ENCODE data around the gene KRTAP10-12.

The KRTAP10-12 gene

DNA sequence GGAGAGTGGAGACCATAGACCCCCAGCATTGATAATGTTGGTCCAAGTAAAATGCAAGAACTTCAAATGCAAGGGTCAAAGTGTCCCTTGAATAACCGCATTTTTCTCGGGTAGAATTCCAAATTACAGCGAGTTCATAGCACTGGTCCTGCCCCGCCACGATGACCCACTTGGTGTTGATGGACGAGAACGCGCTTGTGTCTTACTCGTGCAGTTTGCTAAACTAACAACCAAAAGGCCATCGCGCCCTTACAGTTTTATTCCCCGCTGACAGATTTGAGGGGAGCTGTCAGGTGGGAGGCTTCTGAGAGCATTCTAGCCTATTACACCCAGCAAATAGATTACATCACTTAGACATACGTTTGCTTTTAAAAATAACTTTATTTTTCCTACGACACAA, 31.7 kb downstream of the KRTAP10-12 start:
- Histone ChIP-seq H3K4me3 (no peak overlapping the region), H3K36me3 (ENCODE audit: insufficient read depth, low read length) (peaks cover 45% of the 10 kb centered on the region), H3K9ac (ENCODE audit: insufficient read length) (no peak overlapping the region), H3K27ac (no peak overlapping the region), H3K9me3 (ENCODE audit: low read depth, low read length) (no peaks in the 10 kb centered on the region)
- DNase-seq (ENCODE audit: low read depth, low spot score), result no peak
- TF ChIP-seq POLR2AphosphoS5 (IDR thresholded peaks at IDR 0.05; ENCODE audit: borderline replicate concordance, low read depth, low read length) (no peak), FOXP2 (optimal IDR thresholded peaks at IDR 0.05; ENCODE audit: control extremely low read depth, extremely low read length, insufficient read depth) (no peak), EZH2 (IDR thresholded peaks at IDR 0.05) (no peak)

DNA sequence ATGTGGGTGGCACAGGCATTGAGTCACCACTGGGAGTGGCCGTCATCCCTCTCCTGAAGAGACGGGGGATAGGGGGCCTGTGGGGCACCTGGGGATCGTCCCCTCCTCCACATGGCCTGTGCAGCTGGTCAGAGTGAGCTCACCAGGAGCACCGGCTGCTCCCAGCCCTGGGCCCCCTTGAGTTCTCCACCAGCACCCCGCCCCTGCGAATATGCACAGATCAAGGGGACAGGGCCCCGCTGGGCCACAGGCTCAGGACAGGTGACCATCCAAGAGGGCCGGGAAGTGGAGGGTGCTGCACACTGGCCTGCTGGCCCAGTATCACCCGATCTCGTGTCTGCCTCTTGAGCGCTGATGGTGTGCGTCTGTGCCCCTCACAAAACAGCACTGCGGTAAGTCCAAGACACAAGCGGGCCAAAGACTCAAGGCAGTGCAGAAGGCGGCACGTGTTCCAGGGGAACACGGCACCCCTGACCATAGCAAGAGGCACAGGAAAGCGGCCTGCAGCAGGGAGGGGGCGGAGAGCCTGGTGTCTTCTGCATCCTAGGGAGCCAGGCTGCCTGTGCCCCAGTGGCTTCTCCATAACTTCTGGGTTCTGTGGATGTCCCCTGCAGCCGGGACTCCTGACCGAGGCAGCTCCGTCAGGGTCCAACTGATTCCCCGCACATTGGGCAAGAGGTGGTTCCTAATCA, 32.5 kb downstream of the KRTAP10-12 start:
- Histone ChIP-seq H3K36me3 (ENCODE audit: insufficient read depth, low read length) (peaks cover 46% of the 10 kb centered on the region), H3K9me3 (ENCODE audit: low read depth, low read length) (no peaks in the 10 kb centered on the region), H3K4me3 (no peak overlapping the region), H3K9ac (ENCODE audit: insufficient read length) (no peak overlapping the region), H3K27ac (no peak overlapping the region)
- DNase-seq (ENCODE audit: low read depth, low spot score), result no peak
- TF ChIP-seq FOXP2 (optimal IDR thresholded peaks at IDR 0.05; ENCODE audit: control extremely low read depth, extremely low read length, insufficient read depth) (no peak), POLR2AphosphoS5 (IDR thresholded peaks at IDR 0.05; ENCODE audit: borderline replicate concordance, low read depth, low read length) (no peak), EZH2 (IDR thresholded peaks at IDR 0.05) (no peak)

GRCh38 chr21:44730028-44730395, 33.0 kb downstream of the KRTAP10-12 start:
- H3K9ac ChIP-seq (ENCODE audit: insufficient read length), result no peak overlapping the region
- TF ChIP-seq POLR2AphosphoS5 (IDR thresholded peaks at IDR 0.05; ENCODE audit: borderline replicate concordance, low read depth, low read length) (no peak), EZH2 (IDR thresholded peaks at IDR 0.05) (no peak), FOXP2 (optimal IDR thresholded peaks at IDR 0.05; ENCODE audit: control extremely low read depth, extremely low read length, insufficient read depth) (no peak)
- no peak for DNase-seq (ENCODE audit: low read depth, low spot score)
- H3K9me3 ChIP-seq (ENCODE audit: low read depth, low read length), result no peaks in the 10 kb centered on the region
- H3K36me3 ChIP-seq (ENCODE audit: insufficient read depth, low read length), result peaks cover 46% of the 10 kb centered on the region
- no peak overlapping the region for H3K4me3 ChIP-seq
- H3K27ac ChIP-seq, result no peak overlapping the region

- Histone ChIP-seq H3K9ac (ENCODE audit: insufficient read length) (no peak overlapping the region), H3K9me3 (ENCODE audit: low read depth, low read length) (no peaks in the 10 kb centered on the region), H3K4me3 (no peak overlapping the region), H3K27ac (0 out of 2 replicates have a peak overlapping the region, but pooled peaks have one; percentile 33), H3K36me3 (ENCODE audit: insufficient read depth, low read length) (peaks cover 57% of the 10 kb centered on the region)
- no peak for DNase-seq (ENCODE audit: low read depth, low spot score)
- TF ChIP-seq FOXP2 (optimal IDR thresholded peaks at IDR 0.05; ENCODE audit: control extremely low read depth, extremely low read length, insufficient read depth), result no peak
- no peak for TF ChIP-seq EZH2 (IDR thresholded peaks at IDR 0.05)
- TF ChIP-seq POLR2AphosphoS5 (IDR thresholded peaks at IDR 0.05; ENCODE audit: borderline replicate concordance, low read depth, low read length), result no peak
Measured at GRCh38 chr21:44730951-44731579, 34.1 kb downstream of the KRTAP10-12 start.

DNA sequence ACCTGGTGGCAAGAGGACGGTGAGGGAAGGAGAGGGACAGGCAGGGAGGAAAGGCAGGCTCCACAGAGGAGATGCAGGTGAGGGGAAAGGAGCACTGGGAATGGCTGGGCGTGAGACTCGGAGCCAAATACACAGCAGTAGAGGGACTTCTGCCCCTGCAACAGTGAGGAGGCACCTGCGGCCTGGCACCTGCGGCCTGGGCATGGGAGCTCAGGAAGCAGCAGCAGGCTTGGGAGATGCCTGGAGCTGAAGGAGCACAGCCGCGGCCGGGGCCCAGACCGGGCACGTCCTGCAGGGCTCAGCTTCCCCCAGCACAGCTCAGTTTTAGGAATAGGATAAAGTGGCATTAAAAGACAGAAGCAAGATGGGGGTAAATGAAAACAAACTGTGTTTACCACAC, 35.3 kb downstream of the KRTAP10-12 start:
- H3K9ac ChIP-seq (ENCODE audit: insufficient read length), result no peak overlapping the region
- 0 out of 2 replicates have a peak overlapping the region, but pooled peaks have one; percentile 21 for H3K27ac ChIP-seq

DNA sequence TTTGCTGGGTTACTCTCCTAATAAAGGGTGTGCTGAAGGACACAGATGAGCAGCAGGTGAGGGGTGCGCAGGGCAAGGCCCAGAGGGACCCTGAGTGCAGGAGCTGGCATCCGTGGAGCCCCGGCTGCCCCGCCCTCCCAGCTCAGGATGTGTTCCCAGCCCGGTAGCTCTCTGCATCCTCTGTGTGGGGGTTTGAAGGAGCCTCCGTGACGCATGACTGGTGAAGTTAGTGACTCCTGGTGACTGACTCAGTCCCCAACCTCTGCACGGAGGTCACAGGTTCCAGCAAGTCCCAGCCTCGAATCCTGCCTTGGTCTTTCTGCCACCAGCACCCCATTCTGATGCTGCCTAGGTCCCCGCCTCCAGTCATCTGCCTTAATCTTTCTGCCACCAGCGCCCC, 36.0 kb downstream of the KRTAP10-12 start:
- Histone ChIP-seq H3K4me3 (no peak overlapping the region), H3K9me3 (ENCODE audit: low read depth, low read length) (no peaks in the 10 kb centered on the region), H3K27ac (no peak overlapping the region), H3K36me3 (ENCODE audit: insufficient read depth, low read length) (peaks cover 71% of the 10 kb centered on the region), H3K9ac (ENCODE audit: insufficient read length) (no peak overlapping the region)
- TF ChIP-seq FOXP2 (optimal IDR thresholded peaks at IDR 0.05; ENCODE audit: control extremely low read depth, extremely low read length, insufficient read depth) (no peak), POLR2AphosphoS5 (IDR thresholded peaks at IDR 0.05; ENCODE audit: borderline replicate concordance, low read depth, low read length) (no peak), EZH2 (IDR thresholded peaks at IDR 0.05) (no peak)
- DNase-seq (ENCODE audit: low read depth, low spot score), result no peak

More for the DNA sequence above, 35.3 kb downstream of the KRTAP10-12 start:
- peaks cover 65% of the 10 kb centered on the region for H3K36me3 ChIP-seq (ENCODE audit: insufficient read depth, low read length)
- no peak for TF ChIP-seq POLR2AphosphoS5 (IDR thresholded peaks at IDR 0.05; ENCODE audit: borderline replicate concordance, low read depth, low read length)
- no peak for TF ChIP-seq EZH2 (IDR thresholded peaks at IDR 0.05)
- no peak for TF ChIP-seq FOXP2 (optimal IDR thresholded peaks at IDR 0.05; ENCODE audit: control extremely low read depth, extremely low read length, insufficient read depth)
- DNase-seq (ENCODE audit: low read depth, low spot score), result no peak
- H3K9me3 ChIP-seq (ENCODE audit: low read depth, low read length), result no peaks in the 10 kb centered on the region
- no peak overlapping the region for H3K4me3 ChIP-seq

DNA sequence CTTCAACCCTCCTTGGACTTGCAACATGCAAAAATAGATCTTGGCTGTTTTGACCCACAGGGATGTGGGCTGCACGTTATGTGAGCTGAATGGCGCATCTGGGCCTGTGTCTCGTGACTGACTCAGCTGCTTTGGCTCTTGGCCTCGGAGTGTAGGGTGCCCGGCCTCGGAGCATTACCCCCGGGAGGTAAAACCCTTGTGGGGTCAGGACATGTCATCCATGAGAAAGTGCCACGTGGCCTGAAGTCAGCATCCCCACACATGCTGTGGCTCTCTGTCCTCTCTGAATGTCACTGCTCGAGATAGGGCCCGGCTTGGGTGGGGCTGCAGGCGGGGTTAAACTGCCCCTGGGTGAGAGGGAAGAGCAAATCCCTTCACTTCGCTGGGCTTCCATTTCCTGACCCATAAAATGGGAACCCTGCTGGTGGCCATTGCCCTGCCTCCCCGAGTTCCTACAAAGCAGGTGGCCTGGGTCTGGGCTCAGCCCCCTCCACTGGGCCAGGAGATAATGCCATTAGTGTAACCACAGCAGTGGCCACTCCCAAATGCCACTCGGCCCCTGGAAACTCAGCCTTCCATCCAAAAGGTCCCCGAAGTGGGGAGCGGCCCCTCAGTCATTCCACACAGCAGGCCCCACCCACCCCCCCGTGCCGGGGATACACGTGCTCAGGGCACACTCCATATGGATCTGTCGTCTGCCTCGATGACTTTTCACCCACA, 37.2 kb downstream of the KRTAP10-12 start:
- H3K27ac ChIP-seq, result no peak overlapping the region
- H3K9ac ChIP-seq (ENCODE audit: insufficient read length), result no peak overlapping the region
- H3K36me3 ChIP-seq (ENCODE audit: insufficient read depth, low read length), result peaks cover 76% of the 10 kb centered on the region
- H3K4me3 ChIP-seq, result no peak overlapping the region
- TF ChIP-seq EZH2 (IDR thresholded peaks at IDR 0.05), result no peak
- TF ChIP-seq POLR2AphosphoS5 (IDR thresholded peaks at IDR 0.05; ENCODE audit: borderline replicate concordance, low read depth, low read length), result no peak
- no peak for TF ChIP-seq FOXP2 (optimal IDR thresholded peaks at IDR 0.05; ENCODE audit: control extremely low read depth, extremely low read length, insufficient read depth)
- no peaks in the 10 kb centered on the region for H3K9me3 ChIP-seq (ENCODE audit: low read depth, low read length)
- no peak for DNase-seq (ENCODE audit: low read depth, low spot score)

- Histone ChIP-seq H3K36me3 (ENCODE audit: insufficient read depth, low read length) (peaks cover 76% of the 10 kb centered on the region), H3K27ac (no peak overlapping the region), H3K9ac (ENCODE audit: insufficient read length) (no peak overlapping the region), H3K9me3 (ENCODE audit: low read depth, low read length) (no peaks in the 10 kb centered on the region), H3K4me3 (no peak overlapping the region)
- no peak for DNase-seq (ENCODE audit: low read depth, low spot score)
- TF ChIP-seq POLR2AphosphoS5 (IDR thresholded peaks at IDR 0.05; ENCODE audit: borderline replicate concordance, low read depth, low read length) (no peak), FOXP2 (optimal IDR thresholded peaks at IDR 0.05; ENCODE audit: control extremely low read depth, extremely low read length, insufficient read depth) (no peak), EZH2 (IDR thresholded peaks at IDR 0.05) (no peak)
Measured at GRCh38 chr21:44734841-44735240, 37.9 kb downstream of the KRTAP10-12 start.

All from SK-N-MC (cell line).